Heart right ventricle (tissue), 16 donors: ENCODE results near the gene GPSM1. TPM values are rescaled to one million over a fixed set of nuclear protein-coding genes. Genes with fewer than 3 reads are reported as not detected.

ENCODE experiments used
- ATAC-seq, 8 donors: fragments of 200-7000 bp; cut with Tn5 transposase; one replicate each; pipeline ENCODE4 v1.9.1; 2020; ENCODE audit warnings: mild to moderate bottlenecking in 8 of 8, moderate library complexity in 8 of 8, moderate number of reproducible peaks in 1 of 8
- DNase-seq, 2 donors: peaks; one replicate each; pipeline ENCODE4 v3.0.0-alpha.2; 2020
- H3K27ac ChIP-seq, 10 donors: fragments of 200-600 bp; sonication (generic) in 2 of 10; one replicate each; pipeline versions ENCODE4 v1.5.0 to v1.8.0; 2020 to 2022; ENCODE audit warnings: mild to moderate bottlenecking in 3 of 10
- H3K27me3 ChIP-seq, 7 donors: fragments of 200-600 bp; one replicate each; pipeline ENCODE4 v1.8.0; 2021 to 2022; ENCODE audit warnings: mild to moderate bottlenecking in 2 of 7
- H3K36me3 ChIP-seq, 9 donors: fragments of 200-600 bp; sonication (generic) in 1 of 9; one replicate each; pipeline versions ENCODE4 v1.5.0 to v1.8.0; 2020 to 2022; ENCODE audit warnings: mild to moderate bottlenecking in 2 of 9
- H3K4me1 ChIP-seq, 9 donors: fragments of 200-600 bp; sonication (generic) in 1 of 9; one replicate each; pipeline versions ENCODE4 v1.5.0 to v1.8.0; 2020 to 2022; ENCODE audit warnings: mild to moderate bottlenecking in 4 of 9
- H3K4me3 ChIP-seq, 10 donors: fragments of 200-600 bp; sonication (generic) in 2 of 10; one replicate each; pipeline versions ENCODE4 v1.5.0 to v1.8.0; 2020 to 2022; ENCODE audit warnings: mild to moderate bottlenecking in 7 of 10, moderate library complexity in 2 of 10
- H3K9me3 ChIP-seq, 11 donors: fragments of 200-600 bp in 10 of 11; sonication (generic) in 2 of 11; one replicate each; pipeline versions ENCODE4 v1.5.0 to v1.8.0; 2013 to 2022; ENCODE audit warnings: mild to moderate bottlenecking in 2 of 11, control low read depth in 1 of 11, moderate library complexity in 1 of 11
- WGBS, 2 donors: extraction: QIAGEN DNeasy Blood & Tissue Kit; methylation state at CpG; one replicate each; pipeline ENCODE4 v1.1.7; 2013; ENCODE audit warnings: inconsistent platforms in 1 of 2; 5-methylcytosine and 5-hydroxymethylcytosine counted together
- intact Hi-C, 10 donors: fragments of 100-400 bp; cut with DNase I; formaldehyde crosslinking; loops; one replicate each; pipeline versions ENCODE4 v1.11.1 to v1.14.2; 2022
- polyA plus RNA-seq, 2 donors: library from polyadenylated mRNA; stranded (reverse); fragments of 200-250 nt; gene quantifications; one replicate each; pipeline ENCODE4 v1.2.3, GENCODE V29; 2013
- total RNA-seq, 10 donors: library from RNA; stranded (reverse); fragmentation: NEBNext Ultra II Directional in 3 of 10; extraction: Animal tissue kit (Norgen Biotek cat#: 25700) in 3 of 10; gene quantifications; one replicate each; pipeline versions ENCODE4 v1.2.1 to v1.2.4, GENCODE V29; 2021 to 2023
- TF ChIP-seq, protein P1 (sequence below), 9 donors: fragments of 200-600 bp; sonication (generic) in 2 of 9; IDR thresholded peaks; one replicate each; pipeline versions ENCODE4 v1.5.0 to v1.8.0; 2021 to 2022; ENCODE audit warnings: antibody characterized with exemption in 9 of 9, mild to moderate bottlenecking in 5 of 9, moderate library complexity in 1 of 9
- donor health status: Arrhythmogenic right ventricular cardiomyopathy.
- donor health status: ischemic (EF 13 %, LVEDD 7.1; RV severe dilation, severe dysfunction).
- donor health status: healthy with polysubstance abuse.
- donor health status: DM: no; HTN: yes; CAD: no.
- donor health status: DM: no; HTN: no; CAD: no.
- donor health status: ischemic (EF 25% LVEDD 6.9; RV normal size, moderate dysfunction).
- donor health status: ischemic (EF 25% LVEDD 5.7; RV mildly dilated, moderate dysfunction).
- donor health status: healthy.
- donor health status: DM: yes; HTN: yes; CAD: no.
- donor health status: Ischemic cardiomyopathy.
- donor health status: ischemic (EF 35%, LVEDD 5.7; RV mildly dilated, moderate dysfunction).
- donor health status: nonischemic (EF 11% LVEDD 7.7; RV severe dilation, severe dysfunction).
- donor health status: DM: yes; HTN: yes; CAD: no.
- donor health status: PGD.
- donor health status: ischemic (EF 29% LVEDD 5.4; RV normal size, mild dysfunction).
- donor health status: nonischemic (EF 23%, LVEDD 6.1; RV moderate dilation, normal function).

Gene GPSM1
- total and polyA plus RNA-seq, 12 donors: 19.4 to 87.8 (median 25.8) TPM

DNA sequence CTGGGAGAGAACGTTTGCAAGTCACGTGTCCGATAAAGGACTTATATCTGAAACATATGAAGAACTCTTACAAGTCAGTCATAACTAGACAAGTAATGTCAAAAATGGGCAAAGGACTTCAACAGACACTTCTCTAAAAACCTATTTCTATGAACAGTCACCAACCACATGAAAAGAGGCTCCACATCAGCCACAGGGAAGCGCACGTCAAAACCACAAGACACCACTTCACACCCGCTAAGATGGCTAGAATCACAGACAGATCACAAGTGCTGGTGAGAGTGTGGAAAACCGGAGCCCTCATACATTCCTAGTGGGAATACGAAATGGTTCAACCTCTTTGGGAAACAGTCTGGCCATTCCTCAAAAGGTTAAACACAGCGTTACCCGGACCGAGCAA, 57.7 kb downstream of the GPSM1 start:
- WGBS, 2 donors: 95% methylated on average over 11 of the region's 11 CpGs
- no peak overlapping the region for H3K4me3 ChIP-seq
- H3K27ac ChIP-seq: no peak overlapping the region
- H3K27me3 ChIP-seq: no peaks in the 10 kb centered on the region
- no peaks in the 10 kb centered on the region for H3K9me3 ChIP-seq
- intact Hi-C loops: no loop called here
- ATAC-seq (no peak), DNase-seq (no peak)
- H3K36me3 ChIP-seq: peaks cover 0 to 99% (median 45%) of the 10 kb centered on the region in 9 donors
- peaks cover 0 to 11% (median 0%) of the 10 kb centered on the region in 9 donors for H3K4me1 ChIP-seq
- TF ChIP-seq, protein P1, sequence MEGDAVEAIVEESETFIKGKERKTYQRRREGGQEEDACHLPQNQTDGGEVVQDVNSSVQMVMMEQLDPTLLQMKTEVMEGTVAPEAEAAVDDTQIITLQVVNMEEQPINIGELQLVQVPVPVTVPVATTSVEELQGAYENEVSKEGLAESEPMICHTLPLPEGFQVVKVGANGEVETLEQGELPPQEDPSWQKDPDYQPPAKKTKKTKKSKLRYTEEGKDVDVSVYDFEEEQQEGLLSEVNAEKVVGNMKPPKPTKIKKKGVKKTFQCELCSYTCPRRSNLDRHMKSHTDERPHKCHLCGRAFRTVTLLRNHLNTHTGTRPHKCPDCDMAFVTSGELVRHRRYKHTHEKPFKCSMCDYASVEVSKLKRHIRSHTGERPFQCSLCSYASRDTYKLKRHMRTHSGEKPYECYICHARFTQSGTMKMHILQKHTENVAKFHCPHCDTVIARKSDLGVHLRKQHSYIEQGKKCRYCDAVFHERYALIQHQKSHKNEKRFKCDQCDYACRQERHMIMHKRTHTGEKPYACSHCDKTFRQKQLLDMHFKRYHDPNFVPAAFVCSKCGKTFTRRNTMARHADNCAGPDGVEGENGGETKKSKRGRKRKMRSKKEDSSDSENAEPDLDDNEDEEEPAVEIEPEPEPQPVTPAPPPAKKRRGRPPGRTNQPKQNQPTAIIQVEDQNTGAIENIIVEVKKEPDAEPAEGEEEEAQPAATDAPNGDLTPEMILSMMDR (IDR thresholded peaks at IDR 0.05): no peak

DNA sequence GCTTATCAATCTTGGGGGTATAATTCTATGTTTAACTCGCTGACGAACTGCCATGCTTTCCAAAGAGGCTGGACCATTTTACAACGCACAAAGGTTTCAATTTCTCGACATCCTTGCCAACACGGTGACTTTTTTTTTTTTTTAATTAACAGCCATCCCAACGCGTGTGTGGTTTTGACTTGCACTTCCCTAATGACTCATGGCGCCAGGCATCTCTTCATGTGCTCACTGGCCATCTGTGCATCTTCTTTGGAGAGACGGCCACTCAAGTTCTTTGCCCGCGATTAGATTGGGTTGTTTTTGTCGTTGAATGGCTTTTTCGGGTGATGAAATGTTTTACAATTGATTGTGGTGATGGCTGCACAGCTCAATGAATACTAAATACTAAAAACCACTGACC, 58.7 kb downstream of the GPSM1 start:
- Histone ChIP-seq H3K4me1 (peaks cover 0 to 6% (median 0%) of the 10 kb centered on the region in 9 donors), H3K4me3 (no peak overlapping the region), H3K36me3 (peaks cover 0 to 97% (median 48%) of the 10 kb centered on the region in 9 donors), H3K27me3 (no peaks in the 10 kb centered on the region), H3K9me3 (no peaks in the 10 kb centered on the region), H3K27ac (no peak overlapping the region)
- TF ChIP-seq, protein P1 (IDR thresholded peaks at IDR 0.05): no peak
- DNase-seq: no peak
- no peak for ATAC-seq
- intact Hi-C loops: no loop called here
- 92% methylated on average over 13 of the region's 13 CpGs for WGBS, 2 donors

GRCh38 chr9:136387217-136387616, 59.9 kb downstream of the GPSM1 start:
- ATAC-seq (no peak), DNase-seq (no peak)
- 96% methylated on average over 19 of the region's 19 CpGs for WGBS, 2 donors
- Histone ChIP-seq H3K27ac (no peak overlapping the region), H3K36me3 (peaks cover 0 to 97% (median 60%) of the 10 kb centered on the region in 9 donors), H3K4me1 (no peaks in the 10 kb centered on the region), H3K27me3 (no peaks in the 10 kb centered on the region), H3K9me3 (no peaks in the 10 kb centered on the region), H3K4me3 (no peak overlapping the region)
- TF ChIP-seq, protein P1 (IDR thresholded peaks at IDR 0.05): no peak
- intact Hi-C loops: no loop called here

- no peaks in the 10 kb centered on the region for H3K9me3 ChIP-seq
- no peak for DNase-seq
- H3K27me3 ChIP-seq: no peaks in the 10 kb centered on the region
- H3K27ac ChIP-seq: no peak overlapping the region
- no peak for ATAC-seq
- peaks cover 0 to 100% (median 64%) of the 10 kb centered on the region in 9 donors for H3K36me3 ChIP-seq
- no peaks in the 10 kb centered on the region for H3K4me1 ChIP-seq
- no peak overlapping the region for H3K4me3 ChIP-seq
- WGBS, 2 donors: 90% methylated on average over 14 of the region's 14 CpGs
- TF ChIP-seq, protein P1 (IDR thresholded peaks at IDR 0.05): no peak
- intact Hi-C loops: no loop called here
These were observed 62.1 kb downstream of the GPSM1 start for GRCh38 chr9:136389396-136389795.
